HTR-8/SVneo (cell line): ENCODE results near the gene CNGB1.

Source experiments
- DNase-seq: peaks from one replicate; pipeline ENCODE4 v3.0.0; 2011; ENCODE audit warnings: low spot score, mixed read lengths; ENCODE audit not compliant: insufficient read length
- FAIRE-seq: peaks from 2 replicates; lab custom pipeline; 2011; peaks lifted over from hg19 to GRCh38; lab: Jason Lieb, UNC

Gene CNGB1

GRCh38 chr16:57997528-57998265 is 26.8 kb upstream of the CNGB1 start:
- no peak for DNase-seq
- FAIRE-seq: no peak

DNA sequence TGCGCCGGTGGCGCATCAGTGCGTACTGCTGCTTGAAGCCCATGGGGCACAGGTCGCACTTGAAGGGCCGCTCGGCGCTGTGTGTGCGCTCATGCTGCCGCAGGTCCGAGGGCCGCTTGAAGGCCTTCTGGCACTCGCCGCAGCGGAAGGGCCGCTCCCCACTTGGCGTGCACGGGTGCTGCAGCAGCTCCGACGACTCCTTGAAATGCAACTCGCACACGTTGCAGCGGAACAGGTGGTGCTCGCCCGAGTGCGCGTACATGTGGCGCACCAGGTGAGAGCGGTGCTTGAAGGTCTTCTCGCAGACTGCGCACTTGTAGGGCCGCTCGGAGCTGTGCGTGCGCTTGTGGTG is 26.2 kb upstream of the CNGB1 start:
- DNase-seq: no peak

DNA sequence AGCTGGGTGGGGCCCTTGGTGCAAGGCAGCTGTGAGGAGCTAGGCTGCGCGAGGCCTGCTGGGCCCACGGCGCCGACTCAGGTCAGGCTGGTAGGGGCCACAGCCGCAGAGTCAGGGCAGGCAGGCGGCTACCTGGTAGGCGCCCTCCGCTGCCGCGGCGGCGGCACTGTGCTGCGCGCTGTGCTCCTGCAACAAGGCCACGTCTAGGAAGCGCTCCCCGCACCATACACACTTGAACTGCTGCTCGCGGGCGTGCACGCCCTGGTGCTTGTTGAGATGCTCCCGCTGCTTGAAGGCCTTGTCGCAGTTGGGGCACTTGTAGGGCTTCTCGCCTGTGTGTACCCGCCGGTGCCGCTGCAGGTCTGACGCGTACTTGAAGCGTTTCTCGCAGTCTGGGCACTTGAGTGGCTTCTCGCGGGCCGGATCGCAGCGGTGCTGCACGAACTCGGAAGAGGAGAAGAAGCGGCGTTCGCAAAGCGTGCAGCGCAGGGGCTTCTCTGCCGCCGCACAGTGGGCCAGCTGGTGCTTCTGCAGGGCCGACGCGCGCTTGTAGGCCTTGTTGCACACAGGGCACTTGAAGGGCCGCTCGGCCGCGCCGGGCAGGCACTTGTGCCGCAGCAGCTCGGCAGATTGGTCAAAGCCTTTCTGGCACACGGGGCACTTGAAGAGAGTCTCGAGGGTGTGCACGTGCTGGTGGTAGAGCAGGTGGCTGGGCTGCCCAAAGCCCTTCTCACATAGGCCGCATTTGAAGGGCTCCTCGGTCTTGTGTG is 25.7 kb upstream of the CNGB1 start:
- FAIRE-seq (no peak), DNase-seq (no peak)

More for the DNA sequence above, 26.2 kb upstream of the CNGB1 start:
- FAIRE-seq: no peak

- no peak for FAIRE-seq
- DNase-seq: no peak
Measured at GRCh38 chr16:57995721-57996405, 24.9 kb upstream of the CNGB1 start.

- DNase-seq: no peak
- FAIRE-seq: peak; percentile 59
Measured at GRCh38 chr16:57994778-57995177, 23.9 kb upstream of the CNGB1 start.

DNA sequence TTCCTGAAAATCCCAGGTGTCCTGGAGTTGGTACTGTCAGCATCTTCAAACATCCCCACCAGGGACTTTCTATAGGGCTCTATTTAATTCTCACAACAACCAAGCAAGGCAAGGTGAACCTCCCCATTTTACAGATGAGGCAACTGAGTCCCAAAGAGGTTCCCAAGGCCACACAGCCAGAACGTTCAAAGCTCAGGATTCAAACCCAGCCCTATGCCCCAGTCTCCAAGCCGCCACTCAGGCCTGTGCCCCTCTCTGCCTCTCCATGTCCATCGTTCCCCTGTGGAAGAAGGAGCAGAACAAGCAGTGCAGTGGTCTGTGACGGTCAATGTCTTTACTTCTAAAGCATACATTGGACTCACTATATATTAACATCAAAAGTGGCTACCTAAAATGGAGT is 23.4 kb upstream of the CNGB1 start:
- no peak for FAIRE-seq
- DNase-seq: no peak

GRCh38 chr16:57993897-57994296 is 23.0 kb upstream of the CNGB1 start:
- DNase-seq: no peak
- peak; percentile 46 for FAIRE-seq

DNA sequence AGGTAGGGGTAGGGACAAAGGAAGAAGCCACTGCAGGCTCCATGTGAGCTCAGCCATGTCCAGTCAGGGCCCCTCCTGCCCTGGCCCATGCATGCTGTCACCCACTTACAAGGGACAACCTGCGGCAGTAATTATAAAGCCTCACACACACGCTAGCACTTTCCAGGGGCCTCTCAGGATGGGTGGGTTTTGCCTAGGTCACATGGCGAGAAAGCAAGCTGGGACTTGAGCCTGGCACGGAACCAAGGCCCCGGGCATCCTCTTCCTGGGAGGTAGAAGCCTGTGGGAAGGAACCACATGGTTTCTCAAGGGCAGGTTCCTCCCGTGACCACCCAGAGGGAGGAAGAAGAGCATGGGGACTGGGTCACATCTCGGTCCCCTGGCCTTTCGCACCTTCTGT is 22.5 kb upstream of the CNGB1 start:
- no peak for FAIRE-seq
- DNase-seq: no peak

DNA sequence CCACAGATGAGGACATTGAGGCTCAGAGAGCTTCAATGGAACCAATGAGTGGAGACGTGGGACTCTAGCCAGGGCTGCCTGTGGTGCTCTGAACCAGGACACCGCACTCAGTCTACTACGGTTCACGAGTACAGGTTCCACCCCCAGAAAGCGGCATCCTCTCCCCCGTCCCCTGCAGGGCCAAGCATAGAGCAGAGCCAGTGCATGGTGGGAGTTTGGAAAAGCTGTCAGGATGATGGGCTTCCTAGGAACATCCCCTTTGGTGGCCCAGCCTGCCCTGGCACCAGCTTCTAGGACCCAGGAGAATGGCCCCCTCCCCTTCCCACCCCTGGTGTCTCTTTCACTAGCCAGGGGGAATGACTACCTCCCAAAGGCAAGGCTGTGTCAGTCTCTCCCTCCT is 21.2 kb upstream of the CNGB1 start:
- FAIRE-seq: no peak
- DNase-seq: no peak

DNA sequence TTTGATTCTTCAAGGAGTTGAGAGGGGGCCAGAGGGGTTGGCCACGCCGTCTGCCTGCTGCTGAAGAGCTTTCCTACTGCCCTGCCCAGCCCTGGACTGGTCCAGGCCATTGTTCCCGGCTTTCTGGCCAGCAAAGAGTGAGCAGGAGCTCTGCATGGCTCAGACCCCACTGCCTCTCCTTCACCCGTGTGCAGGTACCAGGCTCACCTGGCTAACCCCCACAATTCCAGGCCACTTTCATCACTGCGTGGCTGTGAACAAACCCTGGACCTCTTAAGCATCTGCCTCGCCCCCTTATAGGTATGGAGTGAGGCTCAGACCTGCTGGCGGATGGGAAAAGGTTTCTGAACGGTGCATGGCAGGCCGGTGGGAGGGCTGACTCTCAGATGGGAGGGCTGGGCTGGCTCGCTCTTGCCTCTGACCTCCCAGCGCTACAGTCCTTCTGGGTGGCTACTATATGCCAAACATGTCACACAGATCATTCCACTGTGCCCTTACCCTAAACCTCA is 20.7 kb upstream of the CNGB1 start:
- FAIRE-seq: no peak

DNA sequence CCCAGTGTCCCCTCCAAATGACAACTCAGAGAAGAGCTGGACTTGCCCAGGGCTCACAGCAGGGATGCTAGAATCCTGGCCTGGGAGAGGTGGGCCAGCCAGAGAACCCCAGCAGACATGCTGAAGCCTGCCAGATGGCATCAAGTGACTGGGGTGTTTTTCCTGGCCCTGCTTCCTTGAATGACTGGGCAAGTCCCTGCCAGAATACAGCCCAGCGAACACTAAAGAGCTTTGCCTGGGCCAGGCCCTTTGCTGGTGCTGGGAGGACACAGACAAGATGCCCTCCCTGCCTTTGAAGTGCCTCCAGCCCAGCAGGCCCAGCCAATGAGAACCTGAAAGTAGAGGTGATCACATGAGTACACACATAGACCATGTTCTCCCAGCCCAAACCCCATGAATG is 18.0 kb upstream of the CNGB1 start:
- FAIRE-seq (no peak), DNase-seq (no peak)

More for the DNA sequence above, 20.7 kb upstream of the CNGB1 start:
- DNase-seq: no peak

GRCh38 chr16:57987441-57988177 is 16.7 kb upstream of the CNGB1 start:
- FAIRE-seq (no peak), DNase-seq (no peak)

- DNase-seq: no peak
- FAIRE-seq: no peak
Measured at GRCh38 chr16:57986196-57986595, 15.3 kb upstream of the CNGB1 start.

- FAIRE-seq (no peak), DNase-seq (no peak)
Measured at GRCh38 chr16:57985204-57986181, 14.6 kb upstream of the CNGB1 start.

- FAIRE-seq: peak; percentile 92
- DNase-seq: peak; percentile 83
Measured at GRCh38 chr16:57984443-57985203, 13.7 kb upstream of the CNGB1 start.

GRCh38 chr16:57982385-57982784 is 11.5 kb upstream of the CNGB1 start:
- DNase-seq: no peak
- FAIRE-seq: no peak

- no peak for FAIRE-seq
Measured at GRCh38 chr16:57981636-57982035, 10.7 kb upstream of the CNGB1 start.

GRCh38 chr16:57979006-57979585 is 8.2 kb upstream of the CNGB1 start:
- no peak for FAIRE-seq
- no peak for DNase-seq

More at GRCh38 chr16:57981636-57982035, 10.7 kb upstream of the CNGB1 start:
- DNase-seq: no peak
